MM.1S (cell line): ENCODE measurements around the gene CYB5D1.

Experiments
- EZH2 ChIP-seq: fragments of 300-600 bp; sonication (generic); optimal IDR thresholded peaks from 2 replicates; pipeline ENCODE3; 2017; ENCODE audit warnings: low read depth, mild to moderate bottlenecking, antibody characterized with exemption, low read length, mixed read lengths
- EZH2phosphoT487 ChIP-seq: fragments of 300-600 bp; sonication (generic); IDR thresholded peaks from 2 replicates; pipeline ENCODE4 v1.6.1; 2018; ENCODE audit warnings: antibody characterized with exemption, low read length
- TF ChIP-seq, protein P1 (sequence below): fragments of 300-600 bp; sonication (generic); IDR thresholded peaks from 2 replicates; pipeline ENCODE4 v1.5.1; 2016; ENCODE audit warnings: antibody characterized with exemption, low read length, mixed read lengths

DNA sequence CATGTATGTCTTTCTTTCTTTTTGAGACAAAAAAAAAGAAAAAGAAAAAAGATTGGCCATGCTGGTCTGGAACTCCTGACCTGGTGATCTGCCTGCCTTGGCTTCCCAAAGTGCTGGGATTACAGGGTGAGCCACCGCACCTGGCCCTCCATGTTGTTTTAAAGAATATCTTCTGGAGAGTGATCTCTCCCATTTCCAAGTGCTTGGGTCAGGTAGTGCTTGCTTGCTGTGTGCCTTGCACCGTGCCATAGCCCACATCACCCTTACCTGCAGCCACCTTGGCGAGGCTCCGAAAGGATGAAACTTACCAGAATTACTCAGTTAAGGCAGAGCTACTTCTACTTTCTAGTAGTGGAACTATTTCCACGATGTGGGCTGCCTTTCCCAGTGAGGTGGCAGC is 42.8 kb upstream of the CYB5D1 start:
- TF ChIP-seq, protein P1, sequence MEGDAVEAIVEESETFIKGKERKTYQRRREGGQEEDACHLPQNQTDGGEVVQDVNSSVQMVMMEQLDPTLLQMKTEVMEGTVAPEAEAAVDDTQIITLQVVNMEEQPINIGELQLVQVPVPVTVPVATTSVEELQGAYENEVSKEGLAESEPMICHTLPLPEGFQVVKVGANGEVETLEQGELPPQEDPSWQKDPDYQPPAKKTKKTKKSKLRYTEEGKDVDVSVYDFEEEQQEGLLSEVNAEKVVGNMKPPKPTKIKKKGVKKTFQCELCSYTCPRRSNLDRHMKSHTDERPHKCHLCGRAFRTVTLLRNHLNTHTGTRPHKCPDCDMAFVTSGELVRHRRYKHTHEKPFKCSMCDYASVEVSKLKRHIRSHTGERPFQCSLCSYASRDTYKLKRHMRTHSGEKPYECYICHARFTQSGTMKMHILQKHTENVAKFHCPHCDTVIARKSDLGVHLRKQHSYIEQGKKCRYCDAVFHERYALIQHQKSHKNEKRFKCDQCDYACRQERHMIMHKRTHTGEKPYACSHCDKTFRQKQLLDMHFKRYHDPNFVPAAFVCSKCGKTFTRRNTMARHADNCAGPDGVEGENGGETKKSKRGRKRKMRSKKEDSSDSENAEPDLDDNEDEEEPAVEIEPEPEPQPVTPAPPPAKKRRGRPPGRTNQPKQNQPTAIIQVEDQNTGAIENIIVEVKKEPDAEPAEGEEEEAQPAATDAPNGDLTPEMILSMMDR: no peak
- TF ChIP-seq EZH2 (no peak), EZH2phosphoT487 (no peak)
